Glomerular visceral epithelial cell (primary cell): Measurements from ENCODE around the gene ROM1.
"Not testable (repeated sequence)": the region's sequence is repeated elsewhere in the genome, so short reads cannot be mapped to it uniquely, and the experiment has no call there.

Source experiments
- DNase-seq: peaks from one replicate; pipeline ENCODE4 v3.0.0-alpha.2; 2016; ENCODE audit errors: extremely low spot score

The ROM1 gene

GRCh38 chr11:62612366-62613290 is at the start of gene ROM1, which contains the start of gene EML3:
Gene ROM1 (plus strand): TSS chr11:62613257. CDS start chr11:62613282, 25 bp downstream.
Gene EML3 (minus strand): TSS chr11:62612775. CDS start chr11:62612457, 318 bp downstream.
- peak; percentile 88 for DNase-seq

- DNase-seq: no peak
Measured at GRCh38 chr11:62565100-62565802, 47.8 kb upstream of the ROM1 start.

GRCh38 chr11:62566247-62566646 is 46.8 kb upstream of the ROM1 start:
- no peak for DNase-seq

- DNase-seq: no peak
Measured at GRCh38 chr11:62567018-62567633, 45.9 kb upstream of the ROM1 start.

GRCh38 chr11:62569611-62570010 is 43.4 kb upstream of the ROM1 start:
- DNase-seq: no peak

- not testable (repeated sequence) for DNase-seq
Measured at GRCh38 chr11:62570903-62571302, 42.2 kb upstream of the ROM1 start.

- DNase-seq: not testable (repeated sequence)
Measured at GRCh38 chr11:62571493-62571892, 41.6 kb upstream of the ROM1 start.

- no peak for DNase-seq
Measured at GRCh38 chr11:62572431-62572830, 40.6 kb upstream of the ROM1 start.

- peak; percentile 32 for DNase-seq
Measured at GRCh38 chr11:62573006-62573591, 40.0 kb upstream of the ROM1 start.

- DNase-seq: peak; percentile 100
Measured at GRCh38 chr11:62573592-62574362, 39.3 kb upstream of the ROM1 start, which contains the start of gene EEF1G. Gene EEF1G (minus strand): TSS chr11:62573891. CDS start chr11:62573842, 49 bp downstream.

- DNase-seq: no peak
Measured at GRCh38 chr11:62574363-62575071, 38.5 kb upstream of the ROM1 start.

GRCh38 chr11:62575156-62575555 is 37.9 kb upstream of the ROM1 start:
- DNase-seq: no peak

GRCh38 chr11:62575837-62576236 is 37.2 kb upstream of the ROM1 start:
- DNase-seq: no peak

GRCh38 chr11:62577046-62577714 is 35.9 kb upstream of the ROM1 start:
- no peak for DNase-seq

GRCh38 chr11:62578541-62578940 is 34.5 kb upstream of the ROM1 start:
- DNase-seq: no peak

GRCh38 chr11:62579252-62579651 is 33.8 kb upstream of the ROM1 start:
- no peak for DNase-seq

GRCh38 chr11:62580959-62581715 is 31.9 kb upstream of the ROM1 start:
- no peak for DNase-seq

- not testable (repeated sequence) for DNase-seq
Measured at GRCh38 chr11:62581735-62582134, 31.3 kb upstream of the ROM1 start.

- not testable (repeated sequence) for DNase-seq
Measured at GRCh38 chr11:62585356-62585755, 27.7 kb upstream of the ROM1 start.
